Measurements from ENCODE around the gene PIGB.
A peak's percentile ranks its signal among the peaks of the same experiment; 100 is the strongest.
"Not testable (repeated sequence)": the region's sequence is repeated elsewhere in the genome, so short reads cannot be mapped to it uniquely, and the experiment has no call there.

The PIGB gene

GRCh38 chr15:55366981-55367380 is 48.0 kb downstream of the PIGB start:
- FAIRE-seq, result no peak

GRCh38 chr15:55372701-55373440 is 53.8 kb downstream of the PIGB start:
- FAIRE-seq (peak; percentile 59), DNase-seq (ENCODE audit: extremely low spot score, insufficient read length, low read depth) (no peak)

More at GRCh38 chr15:55366981-55367380, 48.0 kb downstream of the PIGB start:
- DNase-seq (ENCODE audit: extremely low spot score, insufficient read length, low read depth), result no peak

DNA sequence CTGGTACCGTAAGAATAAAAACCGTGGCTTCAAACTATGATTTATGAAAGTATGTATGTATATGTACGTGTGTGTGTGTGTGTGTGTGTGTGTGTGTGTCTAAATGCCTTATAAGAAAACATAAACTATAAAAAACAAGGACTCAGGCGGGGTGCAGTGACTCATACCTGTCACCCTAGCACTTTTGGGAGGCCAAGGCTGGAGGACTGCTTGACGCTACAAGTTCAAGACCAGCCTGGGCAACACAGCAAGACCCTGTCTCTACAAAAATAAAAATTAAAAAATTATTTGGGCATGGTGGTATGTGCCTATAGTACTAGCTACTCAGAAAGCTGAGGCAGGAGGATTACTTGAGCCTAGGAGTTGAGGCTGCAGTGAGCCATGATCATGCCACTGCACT is 60.1 kb downstream of the PIGB start:
- DNase-seq (ENCODE audit: extremely low spot score, insufficient read length, low read depth) (no peak), FAIRE-seq (no peak)

DNA sequence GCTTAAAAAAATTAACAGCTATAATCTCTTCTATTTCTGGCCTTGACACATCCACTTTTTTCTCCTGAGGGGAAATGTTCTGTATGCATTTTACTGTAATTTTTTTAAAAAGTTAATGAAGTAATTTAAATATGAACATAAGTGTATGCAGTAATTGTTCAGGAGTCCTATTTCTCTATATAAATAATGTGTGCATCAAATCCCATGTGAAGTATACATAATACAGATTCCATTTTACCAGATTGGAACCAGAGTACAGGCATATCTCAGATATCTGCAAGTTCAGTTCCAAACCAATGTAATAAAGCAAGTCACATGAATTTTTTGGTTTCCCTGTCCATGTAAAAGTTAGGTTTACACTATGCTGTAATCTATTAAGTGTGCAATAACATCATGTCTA is 62.6 kb downstream of the PIGB start:
- no peak for FAIRE-seq
- DNase-seq (ENCODE audit: extremely low spot score, insufficient read length, low read depth), result no peak

- no peak for DNase-seq (ENCODE audit: extremely low spot score, insufficient read length, low read depth)
- no peak for FAIRE-seq
Measured at GRCh38 chr15:55383687-55384086, 64.7 kb downstream of the PIGB start.

- no peak for FAIRE-seq
- DNase-seq (ENCODE audit: extremely low spot score, insufficient read length, low read depth), result no peak
Measured at GRCh38 chr15:55387027-55387426, 68.0 kb downstream of the PIGB start.

DNA sequence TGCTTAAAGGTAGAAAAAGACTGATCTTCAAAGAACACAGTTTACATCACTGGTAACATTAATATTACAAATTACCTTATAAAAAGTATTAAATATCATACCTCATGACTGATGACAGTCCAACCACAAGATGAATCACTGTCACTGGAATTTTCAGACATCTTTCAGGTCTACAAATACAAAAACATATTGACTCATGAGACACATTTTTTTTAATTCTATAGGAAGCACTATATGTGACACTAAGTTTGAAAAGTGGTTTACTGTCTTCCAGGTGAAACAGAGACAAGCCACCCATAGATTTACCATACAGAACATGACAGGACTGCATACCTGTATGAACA is 70.2 kb downstream of the PIGB start:
- no peak for DNase-seq (ENCODE audit: extremely low spot score, insufficient read length, low read depth)
- no peak for FAIRE-seq

DNA sequence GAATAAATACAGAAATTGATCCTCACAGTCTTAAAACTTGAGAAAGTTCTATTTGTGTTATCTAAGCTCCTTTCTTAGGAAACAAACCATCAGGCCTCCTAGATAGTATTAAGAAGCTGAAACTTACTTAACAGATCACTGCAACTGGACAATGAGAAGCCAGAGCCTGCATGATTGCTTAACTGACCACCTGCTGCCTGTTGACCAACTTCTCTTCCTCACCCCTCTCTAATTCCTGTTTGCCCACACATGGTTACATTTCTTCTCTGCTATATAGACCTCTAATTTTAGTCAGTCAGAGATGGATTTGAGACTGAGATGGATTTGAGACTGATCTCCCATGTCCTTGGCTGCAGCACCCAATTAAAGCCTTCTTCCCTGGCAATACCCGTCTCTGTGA is 75.7 kb downstream of the PIGB start:
- FAIRE-seq (no peak), DNase-seq (ENCODE audit: extremely low spot score, insufficient read length, low read depth) (no peak)

GRCh38 chr15:55398243-55398642 is 79.2 kb downstream of the PIGB start:
- DNase-seq (ENCODE audit: extremely low spot score, insufficient read length, low read depth), result no peak
- FAIRE-seq, result no peak

DNA sequence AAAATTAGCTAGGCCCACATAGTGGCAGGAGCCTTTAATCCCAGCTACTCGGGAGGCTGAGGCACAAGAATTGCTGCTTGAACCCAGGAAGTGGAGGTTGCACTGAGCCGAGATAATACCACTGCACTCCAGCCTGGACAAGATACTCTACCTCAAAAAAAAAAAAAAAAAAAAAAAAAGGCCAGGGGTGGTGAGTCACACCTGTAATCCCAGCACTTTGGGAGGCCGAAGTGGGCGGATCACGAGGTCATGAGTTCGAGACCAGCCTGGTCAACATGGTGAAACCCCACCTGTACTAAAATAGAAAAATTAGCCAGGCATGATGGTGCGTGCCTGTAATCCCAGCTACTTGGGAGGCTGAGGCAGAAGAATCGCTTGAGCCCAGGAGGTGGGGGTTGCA is 81.0 kb downstream of the PIGB start:
- DNase-seq (ENCODE audit: extremely low spot score, insufficient read length, low read depth); FAIRE-seq: not testable (repeated sequence)

DNA sequence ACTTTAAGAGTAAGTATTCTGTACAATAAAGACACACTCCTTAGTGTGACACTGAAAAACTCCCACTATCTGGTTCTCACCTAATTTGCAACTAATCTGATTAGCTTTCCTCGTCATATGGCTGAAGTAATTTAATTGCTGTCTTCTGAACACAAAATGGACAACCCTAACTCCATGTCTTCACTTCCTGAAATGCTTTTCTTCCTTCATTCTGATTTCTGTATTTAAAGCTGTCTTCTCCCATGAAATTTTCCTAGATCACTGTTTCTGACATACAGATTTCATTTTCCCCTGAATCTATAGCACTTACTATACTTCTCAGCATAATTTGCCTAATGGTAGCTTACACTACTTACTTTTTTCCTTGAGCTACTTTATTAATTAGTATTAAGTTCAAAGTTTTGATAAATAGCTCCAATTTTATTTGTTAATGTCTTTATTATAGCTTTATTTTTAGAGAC is 82.8 kb downstream of the PIGB start:
- DNase-seq (ENCODE audit: extremely low spot score, insufficient read length, low read depth) (no peak), FAIRE-seq (no peak)

GRCh38 chr15:55402707-55403106 is 83.7 kb downstream of the PIGB start:
- FAIRE-seq, result peak; percentile 72
- DNase-seq (ENCODE audit: extremely low spot score, insufficient read length, low read depth), result no peak

- peak; percentile 72 for FAIRE-seq
- no peak for DNase-seq (ENCODE audit: extremely low spot score, insufficient read length, low read depth)
Measured at GRCh38 chr15:55403531-55403930, 84.5 kb downstream of the PIGB start.

Data from GM18507 (cell line).